MM.1S (cell line): Measurements from ENCODE around the gene ZNF30.
"Not testable (repeated sequence)": the region's sequence is repeated elsewhere in the genome, so short reads cannot be mapped to it uniquely, and the experiment has no call there.

Experiments used
- DNase-seq: peaks from one replicate; pipeline ENCODE4 v3.0.0-alpha.2; 2015
- H2AFZ ChIP-seq: fragments of 300-600 bp; sonication (generic); 2 replicates; pipeline ENCODE4 v1.6.0; 2016; ENCODE audit warnings: antibody characterized with exemption, low read length
- H3F3A ChIP-seq: fragments of 300-600 bp; sonication (generic); 2 replicates; pipeline ENCODE4 v1.6.1; 2016; ENCODE audit warnings: mild to moderate bottlenecking, antibody characterized with exemption, low read length, moderate library complexity, mixed read lengths; ENCODE audit not compliant: insufficient read depth
- H3K27ac ChIP-seq: fragments of 300-600 bp; sonication (generic); 2 replicates; pipeline ENCODE4 v1.5.1; 2016; ENCODE audit warnings: mild to moderate bottlenecking, low read length
- H3K27me3 ChIP-seq: fragments of 300-600 bp; sonication (generic); replicated peaks from 2 replicates; pipeline ENCODE4 v1.6.0; 2016; ENCODE audit warnings: low read length; ENCODE audit not compliant: insufficient read depth
- H3K36me3 ChIP-seq: fragments of 300-600 bp; sonication (generic); replicated peaks from 2 replicates; pipeline ENCODE4 v1.6.1; 2016; ENCODE audit warnings: mild to moderate bottlenecking, low read length, mixed read lengths; ENCODE audit not compliant: insufficient read depth
- H3K4me1 ChIP-seq: fragments of 300-600 bp; sonication (generic); 2 replicates; pipeline ENCODE4 v1.6.1; 2016; ENCODE audit warnings: low read length, mixed read lengths
- H3K4me2 ChIP-seq: fragments of 300-600 bp; sonication (generic); 2 replicates; pipeline ENCODE4 v1.6.0; 2016; ENCODE audit warnings: low read depth, low read length
- H3K4me3 ChIP-seq: fragments of 300-600 bp; sonication (generic); 2 replicates; pipeline ENCODE4 v1.5.1; 2016; ENCODE audit warnings: low read length, mixed read lengths
- H3K79me2 ChIP-seq: fragments of 300-600 bp; sonication (generic); 2 replicates; pipeline ENCODE4 v1.6.1; 2016; ENCODE audit warnings: mixed run types, low read length, mixed read lengths
- H3K9ac ChIP-seq: fragments of 300-600 bp; sonication (generic); 2 replicates; pipeline ENCODE4 v1.6.1; 2016; ENCODE audit warnings: low read length, mixed read lengths
- H3K9me2 ChIP-seq: fragments of 300-600 bp; sonication (generic); replicated peaks from 2 replicates; pipeline ENCODE4 v1.6.1; 2016; ENCODE audit warnings: mild to moderate bottlenecking, low read length, mixed read lengths; ENCODE audit not compliant: insufficient read depth
- H3K9me3 ChIP-seq: fragments of 300-600 bp; sonication (generic); replicated peaks from 2 replicates; pipeline ENCODE4 v1.6.1; 2016; ENCODE audit warnings: mild to moderate bottlenecking, low read length, mixed read lengths; ENCODE audit not compliant: insufficient read depth
- H4K20me1 ChIP-seq: fragments of 300-600 bp; sonication (generic); 2 replicates; pipeline ENCODE4 v1.6.1; 2016; ENCODE audit warnings: mild to moderate bottlenecking, low read length, moderate library complexity, mixed read lengths; ENCODE audit not compliant: insufficient read depth
- CTCF ChIP-seq: fragments of 300-600 bp; sonication (generic); IDR thresholded peaks from 2 replicates; pipeline ENCODE4 v1.5.1; 2016; ENCODE audit warnings: antibody characterized with exemption, low read length, mixed read lengths
- EZH2 ChIP-seq: fragments of 300-600 bp; sonication (generic); optimal IDR thresholded peaks from 2 replicates; pipeline ENCODE3; 2017; ENCODE audit warnings: low read depth, mild to moderate bottlenecking, antibody characterized with exemption, low read length, mixed read lengths
- EZH2phosphoT487 ChIP-seq: fragments of 300-600 bp; sonication (generic); IDR thresholded peaks from 2 replicates; pipeline ENCODE4 v1.6.1; 2018; ENCODE audit warnings: antibody characterized with exemption, low read length

ZNF30 gene

DNA sequence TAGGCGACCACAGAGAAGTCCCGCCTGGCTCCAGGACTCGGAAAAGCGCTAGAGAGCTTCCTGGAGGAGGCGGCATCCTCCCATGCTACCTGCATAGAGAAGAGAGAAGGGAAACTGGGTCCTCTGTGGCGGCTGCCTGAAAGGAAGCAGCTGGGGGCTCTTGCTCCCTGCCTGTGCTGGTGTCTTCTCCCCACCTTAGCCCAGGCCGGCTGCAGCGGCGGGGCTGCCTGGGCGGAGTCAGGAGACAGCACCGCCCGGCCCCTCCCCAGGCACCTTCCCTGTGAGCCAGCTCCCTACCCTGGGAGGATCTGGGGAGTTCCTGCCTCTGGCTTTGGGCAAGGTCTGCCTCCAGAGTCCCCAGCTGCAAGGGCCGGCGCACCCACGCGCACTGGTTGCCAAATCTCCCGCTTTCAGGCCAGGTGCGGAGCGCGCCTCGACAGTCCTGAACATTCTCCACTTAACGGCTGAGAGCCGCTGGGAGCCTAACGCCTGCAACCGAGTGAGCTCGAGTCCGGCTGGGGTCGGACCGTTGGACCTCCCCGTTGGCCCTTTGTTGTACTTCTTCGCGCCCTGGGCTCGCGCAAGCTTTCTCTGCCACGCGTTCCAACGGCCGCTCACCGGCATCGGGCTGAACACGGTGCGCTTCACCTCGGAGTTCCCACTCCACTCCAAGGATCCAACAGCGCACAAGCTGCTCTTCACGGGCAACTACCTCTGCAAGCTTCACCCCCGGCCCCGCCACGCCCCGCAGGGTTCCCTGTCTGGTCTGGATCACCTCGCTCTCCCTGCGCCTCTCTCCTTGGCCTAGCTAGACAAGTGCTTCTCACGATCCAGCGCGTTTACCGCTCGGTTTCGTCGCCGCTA is 21.8 kb upstream of the ZNF30 start:
- no peaks in the 10 kb centered on the region for H3F3A ChIP-seq
- no peaks in the 10 kb centered on the region for H3K9me3 ChIP-seq
- no peaks in the 10 kb centered on the region for H3K9me2 ChIP-seq
- H3K27ac ChIP-seq = no peak overlapping the region
- no peak overlapping the region for H2AFZ ChIP-seq
- H3K4me2 ChIP-seq = no peak overlapping the region
- H3K4me3 ChIP-seq = no peak overlapping the region
- H4K20me1 ChIP-seq = no peaks in the 10 kb centered on the region
- DNase-seq = no peak
- H3K79me2 ChIP-seq = no peaks in the 10 kb centered on the region
- no peaks in the 10 kb centered on the region for H3K4me1 ChIP-seq
- peaks cover 10% of the 10 kb centered on the region; the same call in 1 of the 2 replicates for H3K27me3 ChIP-seq
- no peaks in the 10 kb centered on the region for H3K36me3 ChIP-seq
- H3K9ac ChIP-seq = no peak overlapping the region
- TF ChIP-seq EZH2 (no peak), EZH2phosphoT487 (no peak), CTCF (no peak)

- Histone ChIP-seq H4K20me1 (no peaks in the 10 kb centered on the region), H3F3A (no peaks in the 10 kb centered on the region), H3K9me2 (no peaks in the 10 kb centered on the region), H3K9ac (no peak overlapping the region), H3K79me2 (no peaks in the 10 kb centered on the region), H3K9me3 (no peaks in the 10 kb centered on the region), H3K4me2 (no peak overlapping the region), H3K4me3 (no peak overlapping the region), H3K4me1 (no peaks in the 10 kb centered on the region), H3K27me3 (no peaks in the 10 kb centered on the region; the same call in 1 of the 2 replicates), H3K27ac (no peak overlapping the region), H2AFZ (no peak overlapping the region), H3K36me3 (no peaks in the 10 kb centered on the region)
- TF ChIP-seq EZH2 = no peak
- no peak for TF ChIP-seq EZH2phosphoT487
- TF ChIP-seq CTCF = no peak
- DNase-seq = no peak
Measured at GRCh38 chr19:34910770-34911169, 15.9 kb upstream of the ZNF30 start.

- H4K20me1 ChIP-seq, H2AFZ ChIP-seq, H3K9me2 ChIP-seq, H3K4me3 ChIP-seq, DNase-seq, H3F3A ChIP-seq, H3K9me3 ChIP-seq, H3K4me2 ChIP-seq, H3K79me2 ChIP-seq, H3K27me3 ChIP-seq, H3K27ac ChIP-seq, H3K36me3 ChIP-seq, H3K4me1 ChIP-seq, H3K9ac ChIP-seq: not testable (repeated sequence)
Measured at GRCh38 chr19:34917144-34917543, 9.6 kb upstream of the ZNF30 start.

DNA sequence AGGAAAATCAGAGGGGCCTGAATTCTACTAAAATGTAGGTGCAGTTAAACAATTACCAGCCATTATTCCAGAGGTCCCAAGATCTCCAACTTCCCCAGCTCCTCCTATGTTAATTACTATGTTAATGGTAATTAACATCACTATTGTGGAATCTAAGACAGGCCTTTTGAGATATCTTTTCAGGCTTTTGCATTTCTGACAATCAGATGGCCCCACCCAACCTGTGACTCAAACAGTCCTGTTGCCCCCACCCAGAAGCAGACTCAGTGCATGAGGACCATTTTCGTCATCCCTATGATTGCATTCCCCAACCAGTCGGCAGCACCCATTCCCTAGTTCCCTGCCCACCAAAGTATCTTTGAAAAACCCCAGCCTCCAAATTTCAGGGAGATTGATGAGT is 8.5 kb upstream of the ZNF30 start:
- Histone ChIP-seq H3K4me1 (no peaks in the 10 kb centered on the region), H3K4me3 (no peak overlapping the region), H3K27ac (no peak overlapping the region), H3K79me2 (no peaks in the 10 kb centered on the region), H3K4me2 (no peak overlapping the region), H4K20me1 (no peaks in the 10 kb centered on the region), H3K9me2 (no peaks in the 10 kb centered on the region), H3K27me3 (peaks cover 2% of the 10 kb centered on the region), H3K36me3 (no peaks in the 10 kb centered on the region), H3F3A (no peaks in the 10 kb centered on the region), H3K9ac (no peak overlapping the region), H3K9me3 (no peaks in the 10 kb centered on the region), H2AFZ (no peak overlapping the region)
- no peak for DNase-seq
- no peak for TF ChIP-seq EZH2
- TF ChIP-seq CTCF = no peak
- no peak for TF ChIP-seq EZH2phosphoT487

- not testable (repeated sequence) for H3K9me2 ChIP-seq, H3K9ac ChIP-seq, H3F3A ChIP-seq, H3K36me3 ChIP-seq, H3K4me1 ChIP-seq, DNase-seq, H3K27ac ChIP-seq, H3K79me2 ChIP-seq, H4K20me1 ChIP-seq, H3K9me3 ChIP-seq, H3K4me3 ChIP-seq, H2AFZ ChIP-seq, H3K4me2 ChIP-seq
- peaks cover 23% of the 10 kb centered on the region for H3K27me3 ChIP-seq
Measured at GRCh38 chr19:34920090-34920786, 6.5 kb upstream of the ZNF30 start.
